Adrenal gland (tissue), 5 donors: ENCODE results near the gene HSPB2.

ENCODE experiments used
- CTCF ChIP-seq, 6 experiments: fragments of 450-650 bp in 4 of 6; fragments of 200-600 bp in 2 of 6; sonication (generic) in 1 of 6; IDR thresholded peaks; 1 replicate in 5 of 6; 2 replicates in 1 of 6; pipeline versions ENCODE4 v1.5.1 to v1.8.0; 2016 to 2021; ENCODE audit warnings: antibody characterized with exemption in 6 of 6, mild to moderate bottlenecking in 2 of 6, moderate library complexity in 1 of 6
- POLR2A ChIP-seq, 2 donors: fragments of 450-650 bp; IDR thresholded peaks; one replicate each; pipeline ENCODE4 v1.6.1; 2017; ENCODE audit warnings: antibody characterized with exemption in 2 of 2, mild to moderate bottlenecking in 2 of 2, moderate library complexity in 1 of 2
- donor health status: DM: no; HTN: no; CAD: no.

DNA sequence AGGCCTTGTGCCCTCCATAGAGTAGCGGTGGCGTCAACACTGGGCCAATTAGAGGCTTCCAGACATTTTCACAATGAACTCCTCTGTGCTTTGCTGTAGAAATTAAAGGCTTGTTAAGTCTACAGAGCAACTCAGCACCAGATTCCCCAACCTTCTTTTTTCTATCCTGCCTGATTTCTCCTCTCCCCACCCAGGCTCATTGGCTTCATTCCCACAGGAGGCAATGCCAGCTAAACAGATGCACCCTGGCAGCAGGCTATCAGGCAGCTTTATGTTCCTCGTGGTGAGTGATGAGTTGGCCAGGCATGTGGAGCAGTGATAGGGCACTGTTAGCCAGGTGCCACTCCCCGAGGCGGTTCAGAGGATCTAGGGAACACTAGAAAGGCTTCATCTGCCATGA, 29.4 kb downstream of the HSPB2 start:
- TF ChIP-seq CTCF (IDR thresholded peaks at IDR 0.05) = no peak
- TF ChIP-seq POLR2A (IDR thresholded peaks at IDR 0.05) = no peak
